ENCODE results near the gene HES7.

Gene HES7

GRCh38 chr17:8073627-8074484 is 50.0 kb downstream of the HES7 start:
- DNase-seq (ENCODE audit: low read depth), result no peak

GRCh38 chr17:8072729-8073461 is 51.0 kb downstream of the HES7 start:
- H3K4me3 ChIP-seq (ENCODE audit: low read length), result no peak overlapping the region
- DNase-seq (ENCODE audit: low read depth), result no peak
- TF ChIP-seq CTCF (conservative IDR thresholded peaks at IDR 0.05; ENCODE audit: low read depth, low read length), result no peak

More at GRCh38 chr17:8073627-8074484, 50.0 kb downstream of the HES7 start:
- no peak overlapping the region for H3K4me3 ChIP-seq (ENCODE audit: low read length)
- TF ChIP-seq CTCF (conservative IDR thresholded peaks at IDR 0.05; ENCODE audit: low read depth, low read length), result peak; percentile 94

- TF ChIP-seq CTCF (conservative IDR thresholded peaks at IDR 0.05; ENCODE audit: low read depth, low read length), result no peak
- no peak overlapping the region for H3K4me3 ChIP-seq (ENCODE audit: low read length)
- no peak for DNase-seq (ENCODE audit: low read depth)
Measured at GRCh38 chr17:8072341-8072728, 51.6 kb downstream of the HES7 start.

GRCh38 chr17:8071496-8071895 is 52.4 kb downstream of the HES7 start:
- no peak for TF ChIP-seq CTCF (conservative IDR thresholded peaks at IDR 0.05; ENCODE audit: low read depth, low read length)
- DNase-seq (ENCODE audit: low read depth), result no peak
- H3K4me3 ChIP-seq (ENCODE audit: low read length), result no peak overlapping the region
